ENCODE data around the gene SLC9B2.
"Not testable (repeated sequence)": the region's sequence is repeated elsewhere in the genome, so short reads cannot be mapped to it uniquely, and the experiment has no call there.

The SLC9B2 gene

DNA sequence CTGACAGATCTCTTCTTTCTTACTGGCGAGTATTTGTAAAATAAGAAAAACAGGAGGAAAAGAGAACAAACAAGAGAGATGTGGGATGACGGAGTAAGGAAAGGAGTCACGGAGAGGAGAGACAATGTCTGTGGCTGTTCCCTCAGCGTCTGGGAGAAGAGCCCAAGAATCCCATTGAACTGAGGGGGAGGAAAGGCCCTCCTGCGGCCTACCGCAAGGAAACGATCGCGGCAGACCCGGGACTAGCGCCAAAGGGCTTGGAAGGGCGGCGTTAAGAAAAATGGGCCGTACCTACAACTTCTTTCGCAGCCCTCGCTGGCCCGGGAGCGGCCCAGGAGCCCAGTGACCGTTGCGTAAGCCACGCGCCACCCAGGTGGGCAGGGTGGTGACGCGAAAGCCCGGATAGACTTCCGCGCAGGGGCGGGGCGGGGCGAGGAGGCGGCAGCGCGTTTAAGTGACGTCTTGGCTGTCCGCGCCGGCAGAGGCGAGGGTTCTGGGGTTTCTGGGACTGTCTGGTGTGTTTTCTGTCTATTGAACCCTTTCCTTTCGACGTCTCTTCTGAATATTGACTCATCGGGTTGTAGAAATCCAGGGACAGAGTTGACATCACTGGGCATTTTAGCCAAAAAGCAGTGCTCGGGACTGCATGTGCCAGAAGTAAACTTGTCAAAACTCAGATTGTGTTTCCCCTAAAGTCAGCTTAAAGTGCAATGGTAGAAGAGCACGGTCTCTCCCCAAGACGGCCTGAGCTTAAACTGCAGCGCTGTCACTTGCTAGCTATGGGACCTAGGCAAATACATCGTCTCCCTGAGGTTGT lies 57.0 kb downstream of the SLC9B2 start, which contains the start of gene SLC9B1:
TSS of gene SLC9B1 (minus strand) at position 398 of the 817 bp plus-strand sequence. CDS start 27,994 bp downstream, outside the sequence.
- peak; percentile 96 for DNase-seq (ENCODE audit: low read depth)

DNA sequence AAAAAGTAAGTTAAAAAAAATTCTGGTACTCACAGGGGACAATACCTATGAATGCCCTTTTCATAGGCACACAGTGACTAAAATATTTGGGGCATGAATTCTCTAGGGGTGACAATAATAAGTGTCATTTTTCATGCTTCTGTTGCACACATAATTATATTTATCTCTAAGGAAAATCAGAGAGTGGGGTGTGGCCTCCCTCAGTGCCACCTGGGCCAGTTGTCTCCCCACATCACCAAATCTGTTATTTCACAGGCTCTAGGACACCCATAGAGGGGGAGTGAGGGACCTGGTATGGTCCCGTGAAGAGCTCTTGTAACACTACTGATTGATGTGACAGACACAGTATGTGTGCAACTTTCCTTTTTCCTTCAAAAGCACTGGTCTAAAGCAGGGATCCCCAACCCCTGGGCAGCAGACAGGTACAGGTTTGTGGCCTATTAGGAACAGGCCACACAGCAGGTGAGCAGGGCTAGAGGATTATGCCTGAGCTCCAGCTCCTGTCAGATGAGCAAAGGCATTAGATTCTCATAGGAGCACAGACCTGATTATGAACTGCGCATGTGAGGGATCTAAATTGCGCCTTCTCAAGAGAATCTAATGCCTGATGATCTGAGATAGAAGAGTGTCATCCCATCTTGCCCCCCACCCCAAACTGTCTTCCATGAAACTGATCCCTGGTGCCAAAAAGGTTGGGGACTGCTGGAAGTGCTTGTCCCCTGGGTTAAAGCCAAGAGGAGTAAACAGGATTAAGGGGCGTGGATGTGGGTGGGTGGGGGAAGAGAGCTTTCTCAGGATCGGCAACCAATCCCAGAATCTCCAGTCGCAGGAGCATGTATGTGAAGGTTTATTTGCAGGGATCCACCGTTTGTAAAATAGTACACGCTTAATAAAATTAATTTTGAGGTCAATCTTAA lies 57.9 kb downstream of the SLC9B2 start:
- peak; percentile 0 for DNase-seq (ENCODE audit: low read depth)

DNA sequence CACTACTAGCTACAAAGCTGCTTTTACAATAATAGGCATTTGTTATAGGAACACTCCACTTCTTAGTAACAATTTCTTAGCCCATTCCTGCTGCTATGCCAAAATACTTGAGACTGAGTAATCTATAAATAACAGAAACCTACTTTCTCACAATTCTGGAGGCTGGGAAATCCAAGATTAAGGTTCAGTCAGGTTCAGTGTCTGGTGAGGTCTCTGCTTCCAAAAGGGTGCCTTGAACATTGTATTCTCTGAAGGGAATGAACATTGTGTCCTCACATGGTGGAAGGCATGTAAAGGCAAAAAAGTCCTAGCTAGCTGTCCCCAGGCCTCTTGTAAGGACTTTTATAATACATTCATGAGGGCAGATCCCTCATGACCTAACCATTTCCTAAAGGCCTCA lies 64.0 kb downstream of the SLC9B2 start:
- peak; percentile 5 for DNase-seq (ENCODE audit: low read depth)

DNA sequence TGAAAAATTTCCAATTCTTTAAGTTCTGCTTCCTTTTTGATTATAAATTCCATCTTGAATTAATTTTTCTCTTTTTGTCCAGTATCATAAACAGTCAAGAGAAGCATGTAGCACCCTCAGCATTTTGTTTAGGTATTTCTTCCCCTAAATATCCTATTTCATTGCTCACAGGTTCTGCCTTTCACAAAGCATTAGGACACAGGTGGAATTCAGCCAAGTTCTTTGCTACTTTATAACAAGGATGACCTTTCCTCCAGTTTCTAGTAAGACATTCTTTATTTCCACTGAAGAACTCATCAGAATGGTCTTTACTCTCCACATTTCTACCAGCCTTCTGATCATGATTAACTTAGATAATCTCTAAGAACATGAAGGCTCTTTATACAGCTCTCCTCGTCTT lies 64.5 kb downstream of the SLC9B2 start:
- peak; percentile 65 for DNase-seq (ENCODE audit: low read depth)

DNA sequence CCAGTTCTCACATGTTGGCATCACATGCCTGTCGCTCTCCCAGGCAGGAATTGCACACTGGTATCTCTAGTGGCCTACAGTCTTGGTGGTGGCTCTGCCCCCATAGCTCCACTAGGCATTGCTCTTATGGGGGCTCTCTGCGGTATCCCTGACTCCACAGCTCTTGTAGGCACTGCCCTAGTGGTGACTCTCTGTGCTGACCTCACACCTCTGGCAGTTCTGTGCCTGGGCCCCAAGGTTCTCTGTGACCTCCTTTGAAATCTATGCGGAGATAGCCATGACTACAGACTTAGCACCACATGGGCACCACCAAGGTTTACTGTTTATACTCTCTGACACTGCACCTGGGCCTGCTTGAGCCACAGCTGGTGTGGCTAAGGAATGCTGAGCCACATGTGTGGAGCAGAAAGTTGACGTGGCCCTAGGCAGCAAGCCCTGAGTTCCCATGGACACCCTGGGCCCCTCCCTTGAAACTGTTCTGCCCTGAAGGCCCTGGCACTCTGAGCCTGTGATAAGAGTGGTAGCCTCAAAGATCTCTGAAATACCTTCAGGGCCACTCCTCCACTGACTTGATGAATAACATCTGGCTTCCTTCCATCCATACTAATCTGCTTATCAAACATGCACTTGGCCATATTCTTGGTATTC lies 65.1 kb downstream of the SLC9B2 start:
- peak; percentile 47 for DNase-seq (ENCODE audit: low read depth)

DNA sequence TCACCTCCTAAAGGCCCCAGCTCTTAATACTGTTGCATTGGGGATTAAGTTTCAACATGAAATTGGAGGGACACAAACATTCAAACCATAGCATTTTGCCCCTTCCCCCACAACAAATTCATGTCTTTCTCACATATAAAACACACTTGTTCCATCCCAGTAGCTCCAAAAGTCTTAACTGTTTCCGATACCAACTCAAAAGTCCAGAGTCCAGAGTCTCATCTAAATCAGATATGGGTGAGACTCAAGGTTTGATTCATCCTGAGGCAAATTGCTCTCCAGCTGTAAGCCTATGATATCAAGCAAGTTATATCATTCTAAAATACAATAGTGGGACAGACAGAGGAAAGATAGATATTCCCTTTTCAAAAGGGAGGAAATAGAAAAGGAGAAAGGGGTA lies 65.8 kb downstream of the SLC9B2 start:
- no peak for DNase-seq (ENCODE audit: low read depth)

DNA sequence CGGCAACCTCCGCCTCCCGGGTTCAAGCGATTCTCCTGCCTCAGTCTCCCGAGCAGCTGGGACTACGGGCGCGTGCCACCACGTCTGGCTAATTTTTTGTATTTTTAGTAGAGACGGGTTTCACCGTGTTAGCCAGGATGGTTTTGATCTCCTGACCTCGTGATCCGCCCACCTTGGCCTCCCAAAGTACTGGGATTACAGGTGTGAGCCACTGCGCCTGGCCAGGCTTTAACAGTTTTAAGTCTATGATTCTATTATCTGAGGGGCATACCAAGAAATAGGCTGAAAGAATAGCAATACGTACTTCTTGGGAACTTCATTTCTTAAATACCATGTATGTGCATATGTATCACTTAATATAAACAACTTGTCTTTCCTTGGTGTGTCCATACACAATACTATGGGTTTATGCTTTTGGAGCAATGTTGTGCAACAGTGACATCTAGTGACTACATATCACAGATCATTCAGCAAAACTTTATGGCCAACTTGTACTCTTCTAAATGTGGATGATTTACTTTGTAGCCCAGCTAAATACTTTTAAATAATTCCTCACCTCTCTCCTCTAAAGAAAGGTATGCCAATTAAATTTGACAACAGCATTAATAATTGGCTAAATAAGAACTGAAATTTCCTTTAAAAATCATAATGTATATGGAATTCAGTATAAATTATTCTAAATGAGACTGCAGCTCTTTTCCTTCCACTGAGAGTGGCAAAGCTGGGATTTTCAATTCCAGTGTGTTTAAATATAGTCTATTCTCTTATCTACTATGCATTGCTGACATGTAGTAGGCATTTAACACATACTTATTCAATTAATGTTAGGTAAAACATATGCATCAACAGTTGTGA lies 67.5 kb downstream of the SLC9B2 start:
- peak; percentile 71 for DNase-seq (ENCODE audit: low read depth)

DNA sequence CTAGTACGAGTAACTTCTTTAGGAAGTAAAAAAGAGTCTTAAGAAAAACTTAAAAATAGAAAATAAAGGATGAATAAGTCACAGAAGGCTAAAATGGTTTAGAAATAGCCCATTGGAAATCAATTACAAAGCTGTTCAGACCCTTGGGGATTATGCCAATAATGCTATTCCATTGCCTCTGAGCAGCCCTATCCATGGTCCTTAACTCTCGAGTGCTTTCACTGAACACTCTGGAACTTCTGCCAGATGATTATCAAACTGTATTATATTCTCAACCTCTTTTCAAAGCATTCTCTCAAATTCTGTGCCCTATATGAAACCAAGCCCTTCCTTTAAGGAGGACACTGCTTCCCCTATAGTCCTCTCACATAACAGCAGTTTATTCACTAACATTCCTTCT lies 74.0 kb downstream of the SLC9B2 start:
- DNase-seq (ENCODE audit: low read depth) = peak; percentile 39

DNA sequence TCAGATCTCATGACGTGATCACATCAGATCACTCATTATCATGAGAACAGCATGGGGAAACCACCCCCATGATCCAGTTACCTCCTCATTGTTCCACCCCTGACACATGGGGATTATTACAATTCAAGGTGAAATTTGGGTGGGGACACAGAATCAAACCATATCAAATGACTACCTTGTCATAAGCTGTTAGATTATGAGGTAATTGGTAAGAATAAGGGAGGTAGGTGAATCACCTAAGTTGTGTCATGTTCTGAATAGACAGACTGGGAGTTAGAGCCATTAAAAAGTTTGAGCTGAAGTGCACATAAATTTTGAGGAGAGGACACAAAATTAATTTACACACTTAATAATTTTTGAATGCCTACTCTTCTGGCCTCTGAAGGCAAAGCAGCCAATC lies 81.8 kb downstream of the SLC9B2 start:
- DNase-seq (ENCODE audit: low read depth) = no peak

DNA sequence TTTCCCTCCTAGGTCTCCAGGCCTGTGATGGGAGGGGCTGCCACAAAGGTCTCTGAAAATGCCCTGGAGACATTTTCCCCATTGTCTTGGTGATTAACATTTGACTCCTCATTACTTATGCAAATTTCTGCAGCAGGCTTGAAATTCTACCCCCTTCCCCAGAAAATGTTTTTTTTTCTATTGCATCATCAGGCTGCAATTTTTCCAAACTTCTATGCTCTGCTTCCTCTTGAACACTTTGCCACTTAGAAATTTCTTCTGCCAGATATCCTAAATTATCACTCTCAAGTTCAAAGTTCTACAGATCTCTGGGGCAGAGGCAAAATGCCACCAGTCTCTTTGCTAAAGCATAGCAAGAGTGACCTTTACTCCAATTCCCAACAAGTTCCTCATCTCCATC lies 82.6 kb downstream of the SLC9B2 start:
- not testable (repeated sequence) for DNase-seq (ENCODE audit: low read depth)

DNA sequence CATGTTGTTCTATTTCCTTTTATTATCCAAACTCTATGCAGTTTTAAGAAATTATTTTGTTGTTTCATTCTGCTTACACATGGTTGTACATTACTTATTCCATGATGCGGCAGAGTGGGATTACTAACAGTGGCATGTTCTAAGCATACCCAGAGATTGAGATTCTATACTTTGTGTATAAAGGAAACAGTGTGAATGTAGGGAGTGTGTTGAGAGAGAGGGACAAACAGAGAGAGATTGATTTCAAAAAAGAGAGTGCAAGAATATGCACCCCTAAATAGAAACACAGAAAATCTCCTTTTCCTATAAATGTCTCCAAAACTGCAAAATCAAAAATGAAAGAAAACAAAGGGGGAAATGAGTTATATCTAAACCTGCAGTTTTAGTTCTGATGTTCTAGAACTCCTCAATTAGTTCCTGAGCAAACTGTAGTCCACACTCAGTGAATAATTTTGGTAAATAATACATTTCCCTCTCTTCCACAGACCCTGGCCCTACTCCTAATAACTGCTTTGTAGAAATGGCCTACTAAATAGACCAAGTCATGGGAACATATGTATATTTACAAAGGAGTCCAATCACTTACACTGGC lies 88.0 kb downstream of the SLC9B2 start:
- no peak for DNase-seq (ENCODE audit: low read depth)

DNA sequence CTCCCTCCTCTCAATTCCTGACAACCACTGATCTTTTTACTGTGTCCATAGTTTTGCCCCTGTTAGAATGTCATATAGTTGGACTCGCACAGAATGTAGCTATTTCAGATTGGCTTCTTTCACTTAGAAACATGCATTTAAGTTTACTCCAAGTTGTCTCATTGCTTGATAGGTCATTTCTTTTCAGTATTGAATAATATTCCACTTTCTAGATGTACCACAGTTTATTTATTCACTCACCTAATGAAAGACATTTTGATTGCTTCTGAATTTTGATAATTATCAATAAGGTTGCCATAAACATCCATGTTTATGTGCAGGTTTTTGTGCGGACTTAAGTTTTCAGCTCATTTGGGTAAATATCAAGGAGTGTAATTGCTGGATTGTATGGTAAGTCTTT lies 95.6 kb downstream of the SLC9B2 start:
- DNase-seq (ENCODE audit: low read depth) = no peak

All from EH (cell line).